EL (cell line): ENCODE results near the gene TGFBR1.

Experiments used
- DNase-seq: peaks from one replicate; pipeline ENCODE4 v3.0.0-alpha.2; 2016

Gene TGFBR1

DNA sequence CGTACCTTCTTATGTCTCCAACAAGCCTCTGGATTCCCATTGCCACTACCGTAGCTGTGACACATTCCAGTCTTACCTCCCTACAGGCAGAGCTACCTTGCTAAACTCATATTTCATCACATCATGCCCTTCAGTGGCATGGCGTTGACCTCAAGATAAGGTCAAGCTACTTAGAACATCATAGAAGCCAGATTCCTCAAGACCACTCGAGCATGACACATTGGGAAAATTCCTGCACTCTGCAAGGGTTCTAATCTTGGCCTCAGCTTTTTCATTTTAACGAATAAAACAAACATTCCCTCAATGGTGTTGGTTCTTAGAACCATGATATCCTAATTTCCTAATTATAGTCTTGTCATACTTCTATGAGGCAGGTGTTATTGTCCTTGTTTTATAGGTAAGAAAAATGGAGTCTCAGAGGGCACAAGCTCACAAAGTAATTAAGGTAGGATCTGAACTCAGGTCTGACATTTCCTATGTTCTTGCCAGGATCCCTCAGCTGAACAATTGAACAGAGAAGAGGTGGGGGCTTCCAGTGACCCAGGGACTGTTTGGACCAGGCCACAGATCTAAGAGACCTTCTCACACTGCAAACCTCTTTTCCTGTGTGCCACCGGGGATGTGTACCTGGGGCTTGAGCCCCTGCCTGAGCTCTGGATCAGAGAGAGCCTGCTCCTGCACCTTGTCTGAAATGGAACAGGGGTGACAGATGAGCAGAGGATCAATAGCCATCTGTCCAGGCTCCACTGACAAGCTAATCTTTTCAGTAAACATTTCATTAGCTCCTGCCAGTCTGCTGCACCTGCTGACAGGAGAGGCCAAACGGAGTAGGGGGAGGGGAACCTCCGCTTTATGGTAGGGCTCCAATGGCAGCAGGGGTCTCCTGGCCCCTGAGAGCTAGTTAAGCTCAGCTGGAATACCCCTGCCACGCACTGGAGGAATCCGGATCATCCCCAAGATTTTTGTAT lies 67.5 kb downstream of the TGFBR1 start:
- no peak for DNase-seq

GRCh38 chr9:99173570-99174504 lies 68.9 kb downstream of the TGFBR1 start:
- DNase-seq = no peak

- no peak for DNase-seq
Observed at GRCh38 chr9:99176527-99177013, 71.7 kb downstream of the TGFBR1 start.

GRCh38 chr9:99177576-99178366 lies 72.9 kb downstream of the TGFBR1 start:
- DNase-seq = no peak

DNA sequence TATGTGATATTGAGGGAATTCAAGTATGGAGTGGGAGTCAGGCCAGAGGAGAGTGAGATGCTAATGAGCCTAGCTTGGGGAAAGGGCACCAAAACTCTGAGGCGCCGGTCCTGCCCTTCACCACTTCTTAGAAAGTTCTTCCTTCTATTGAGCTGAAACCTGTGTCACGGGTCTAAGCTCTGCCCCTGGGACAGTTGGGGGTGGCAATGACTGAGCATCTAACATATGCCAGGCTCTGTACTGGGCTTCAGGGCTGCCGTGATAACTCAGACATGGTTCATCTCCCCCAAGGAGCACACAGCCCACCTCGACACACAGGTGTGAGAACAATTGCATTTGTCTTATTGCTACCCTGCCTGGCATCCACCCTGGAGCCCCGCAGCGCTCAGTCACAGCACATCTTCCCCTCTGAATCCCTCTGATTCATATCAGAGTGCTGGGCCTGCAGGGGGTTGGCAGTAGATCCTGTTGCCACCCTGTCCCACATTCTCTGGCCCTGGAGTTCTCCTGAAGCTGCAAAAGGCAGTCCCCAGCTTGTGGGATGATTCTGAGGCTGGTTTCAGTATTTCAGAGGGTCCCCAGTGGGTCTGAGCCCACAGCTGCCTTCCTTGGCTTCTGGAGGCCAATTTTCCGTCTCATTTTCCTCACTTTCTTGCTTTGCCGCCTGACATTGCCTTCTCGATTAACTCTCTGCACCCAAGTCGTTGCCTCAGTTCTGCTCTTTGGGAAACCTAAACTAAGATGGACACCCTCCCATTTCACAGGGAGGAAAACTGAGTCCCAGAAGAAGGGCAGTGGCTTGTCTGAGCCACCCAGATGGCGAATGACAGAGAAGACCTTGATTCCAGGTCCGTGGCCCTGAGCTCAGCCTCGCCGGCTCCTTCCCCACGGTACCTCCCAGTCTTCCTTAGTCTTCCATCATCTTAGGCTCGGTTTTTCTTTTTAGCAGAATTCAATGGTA lies 74.3 kb downstream of the TGFBR1 start:
- DNase-seq = no peak

DNA sequence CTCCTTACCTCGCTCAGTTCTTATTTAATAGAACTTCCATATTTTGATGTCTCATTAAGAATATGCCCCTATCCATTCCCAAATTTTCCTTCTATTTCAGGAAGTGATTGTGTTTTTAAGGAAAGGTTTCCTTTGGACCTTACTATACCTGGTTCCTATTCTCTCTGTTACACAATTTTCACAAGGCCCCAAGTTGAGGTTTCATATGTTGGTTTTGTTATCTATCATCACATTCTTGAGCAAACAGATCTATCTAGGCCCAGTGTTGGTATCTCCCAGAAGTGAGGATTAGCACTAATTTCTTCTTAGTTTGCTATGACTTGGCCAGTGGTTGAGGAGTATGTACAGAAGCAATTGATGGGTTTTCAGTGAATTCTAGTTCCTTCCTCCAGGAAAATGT lies 75.3 kb downstream of the TGFBR1 start:
- DNase-seq = no peak

- DNase-seq = no peak
Observed at GRCh38 chr9:99180662-99181061, 75.7 kb downstream of the TGFBR1 start.

DNA sequence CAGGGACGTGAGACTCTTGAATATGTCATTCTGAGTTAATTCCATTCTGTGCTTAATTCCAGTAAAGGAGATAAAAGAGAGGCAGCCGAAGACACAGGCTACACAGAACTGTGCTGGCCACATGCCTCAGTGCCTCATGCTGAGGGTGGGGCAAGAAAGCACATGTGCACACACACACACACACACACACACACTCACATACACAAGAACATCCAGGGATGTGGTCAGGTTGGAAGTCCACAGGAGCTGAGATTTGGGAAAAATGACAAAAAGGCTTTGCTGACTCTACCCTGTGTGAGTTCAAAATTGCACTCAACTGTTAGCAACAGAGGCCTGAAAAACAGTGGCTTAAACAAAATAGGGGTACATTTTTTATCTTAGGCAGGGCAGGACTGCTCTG lies 76.3 kb downstream of the TGFBR1 start:
- no peak for DNase-seq

GRCh38 chr9:99181621-99182020 lies 76.7 kb downstream of the TGFBR1 start:
- DNase-seq = peak; percentile 69

DNA sequence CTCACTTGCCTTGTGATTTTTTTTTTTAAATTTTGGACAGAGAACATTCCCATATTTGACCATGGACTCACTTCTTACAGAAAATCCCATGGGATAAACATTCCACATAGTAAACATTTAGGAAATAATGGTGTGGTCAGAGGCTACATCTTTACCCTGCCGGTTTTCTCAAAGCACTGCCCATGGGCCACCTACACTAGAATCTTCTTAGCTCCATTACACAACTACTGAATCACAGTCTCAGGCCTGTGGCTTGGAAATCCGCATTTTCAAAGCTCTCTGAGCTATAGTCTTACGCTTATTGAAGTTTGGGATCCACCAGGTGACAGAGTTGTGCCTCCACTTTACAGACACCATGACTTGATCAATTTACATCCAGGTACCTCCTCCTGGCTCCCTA lies 77.4 kb downstream of the TGFBR1 start:
- DNase-seq = no peak

GRCh38 chr9:99183616-99184015 lies 78.7 kb downstream of the TGFBR1 start:
- DNase-seq = no peak

- DNase-seq = no peak
Observed at GRCh38 chr9:99184110-99184474, 79.2 kb downstream of the TGFBR1 start.

GRCh38 chr9:99184475-99185347 lies 79.8 kb downstream of the TGFBR1 start:
- DNase-seq = peak; percentile 87

GRCh38 chr9:99185348-99185632 lies 80.4 kb downstream of the TGFBR1 start:
- no peak for DNase-seq

- no peak for DNase-seq
Observed at GRCh38 chr9:99185934-99186333, 81.0 kb downstream of the TGFBR1 start.

DNA sequence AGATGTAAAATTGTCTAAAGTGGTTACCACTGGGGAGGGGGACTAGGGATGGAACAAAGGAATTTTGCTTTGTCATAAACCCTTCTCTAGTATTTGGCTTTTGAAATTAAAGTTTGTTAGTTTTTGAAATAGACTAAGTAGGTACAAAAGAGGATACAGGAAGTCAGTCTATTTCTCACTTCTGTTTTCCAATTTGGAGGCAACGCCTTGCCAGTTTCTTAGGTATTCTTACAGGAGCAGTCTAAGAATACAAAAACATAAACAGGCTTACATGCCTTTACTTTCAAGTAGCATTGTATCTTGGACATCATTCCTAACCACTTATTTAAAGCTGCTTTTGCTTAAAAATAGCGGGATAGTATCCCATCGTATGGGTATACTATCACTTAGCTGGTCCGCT lies 82.4 kb downstream of the TGFBR1 start:
- DNase-seq = no peak

DNA sequence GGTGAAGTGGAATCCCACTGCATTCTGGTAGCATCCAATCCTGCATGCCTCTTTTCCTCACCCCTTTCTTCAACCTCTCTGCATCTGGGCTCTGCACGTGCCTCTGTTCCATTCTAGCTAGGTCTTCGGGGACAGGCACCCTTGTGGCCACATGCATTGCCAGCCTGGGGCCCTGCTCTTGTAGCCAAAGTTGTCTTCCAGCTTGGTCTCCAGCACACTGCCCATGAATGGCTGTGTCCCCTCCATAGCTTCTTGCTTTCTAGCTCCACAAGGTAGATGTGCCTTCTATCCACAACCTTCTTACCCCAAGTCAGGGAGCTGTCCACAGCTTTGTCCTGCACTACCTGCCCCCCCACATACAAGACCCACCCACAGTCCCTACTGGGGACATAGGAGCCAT lies 84.3 kb downstream of the TGFBR1 start:
- DNase-seq = no peak

GRCh38 chr9:99189887-99190596 lies 85.1 kb downstream of the TGFBR1 start:
- DNase-seq = no peak

DNA sequence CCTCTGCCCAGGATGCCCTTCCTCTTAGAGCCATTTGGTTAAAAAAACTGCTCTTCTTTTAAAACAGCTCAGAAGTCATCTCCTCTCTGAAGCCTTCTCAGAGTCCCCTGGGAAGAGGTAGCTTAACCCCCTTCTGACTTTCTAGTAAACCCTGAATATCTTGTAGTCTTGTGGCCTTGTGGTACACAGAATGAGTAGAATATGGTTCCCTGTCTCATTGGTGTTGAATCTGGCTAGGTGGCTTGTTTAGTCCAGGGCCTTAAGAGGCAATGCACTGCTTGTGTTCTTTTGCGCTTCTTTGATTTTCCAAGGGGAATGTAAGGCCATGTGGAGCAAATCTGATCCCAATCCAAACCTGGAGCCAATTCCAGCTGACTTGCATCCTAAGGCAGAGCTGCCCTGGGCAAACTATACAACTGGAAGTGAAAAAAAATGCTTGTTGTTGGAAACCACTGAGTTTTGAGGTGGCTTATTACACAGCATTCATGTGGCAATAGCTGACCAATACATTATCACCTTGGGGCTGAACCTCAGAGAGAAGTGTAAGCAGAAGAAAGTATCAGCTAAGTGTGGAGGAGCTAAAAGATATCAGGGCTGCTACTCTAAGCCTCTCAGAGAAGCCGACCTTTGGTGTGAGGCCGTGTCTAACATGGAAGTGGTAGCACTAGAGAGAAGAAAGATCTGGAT lies 85.8 kb downstream of the TGFBR1 start:
- DNase-seq = no peak
